ENCODE measurements around the gene ANKRD33B.
"Not testable (repeated sequence)": the region's sequence is repeated elsewhere in the genome, so short reads cannot be mapped to it uniquely, and the experiment has no call there.

Gene ANKRD33B

GRCh38 chr5:10628601-10629000, 64.7 kb downstream of the ANKRD33B start:
- no peak for TF ChIP-seq CTCF (IDR thresholded peaks at IDR 0.05; ENCODE audit: control extremely low read depth, extremely low read depth, low read depth, missing control alignments)
- POLR2A ChIA-PET, result interaction anchor here (0.6 to 2.4 kb wide), 2 partner anchors 21 to 121 kb away, joined by 3 to 7 read pairs; no protein-coding TSS in a partner anchor
- no peak for DNase-seq (ENCODE audit: extremely low spot score)
- CTCF ChIA-PET, result interaction anchor here (0.9 to 7.9 kb wide), 25 partner anchors 8 to 204 kb away, joined by 3 to 148 read pairs (median 12); partner anchors contain the start of gene ROPN1L

DNA sequence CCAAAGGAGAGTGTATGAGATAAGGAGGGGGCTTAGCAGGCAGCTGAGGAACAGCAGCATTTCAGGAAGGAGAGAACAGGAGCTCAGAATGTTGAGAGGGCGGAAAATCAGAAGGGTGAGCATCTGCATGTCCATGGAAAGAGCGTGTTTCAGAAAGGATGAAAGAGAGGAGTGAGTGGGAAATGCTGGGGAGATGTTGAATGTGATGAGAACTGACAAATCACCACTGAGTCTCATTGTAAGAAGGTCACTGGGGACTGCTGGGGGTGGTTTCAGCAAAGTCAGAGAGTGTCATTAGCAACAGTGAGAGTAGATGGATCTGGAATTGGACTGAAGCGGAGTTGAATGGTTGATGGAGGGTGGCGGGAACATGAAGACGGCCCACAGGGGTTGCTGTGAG, 65.8 kb downstream of the ANKRD33B start:
- DNase-seq (ENCODE audit: extremely low spot score), result no peak
- POLR2A ChIA-PET, result no interaction called here
- CTCF ChIA-PET, result interaction anchor here (1.0 to 7.9 kb wide), 10 partner anchors 14 to 345 kb away, joined by 3 to 148 read pairs (median 24); partner anchors contain the start of gene ROPN1L
- no peak for TF ChIP-seq CTCF (IDR thresholded peaks at IDR 0.05; ENCODE audit: control extremely low read depth, extremely low read depth, low read depth, missing control alignments)

GRCh38 chr5:10630126-10630525, 66.3 kb downstream of the ANKRD33B start:
- POLR2A ChIA-PET, result no interaction called here
- CTCF ChIA-PET, result interaction anchor here (1.0 to 7.9 kb wide), 7 partner anchors 14 to 346 kb away, joined by 3 to 148 read pairs (median 42); no protein-coding TSS in a partner anchor
- no peak for TF ChIP-seq CTCF (IDR thresholded peaks at IDR 0.05; ENCODE audit: control extremely low read depth, extremely low read depth, low read depth, missing control alignments)
- no peak for DNase-seq (ENCODE audit: extremely low spot score)

DNA sequence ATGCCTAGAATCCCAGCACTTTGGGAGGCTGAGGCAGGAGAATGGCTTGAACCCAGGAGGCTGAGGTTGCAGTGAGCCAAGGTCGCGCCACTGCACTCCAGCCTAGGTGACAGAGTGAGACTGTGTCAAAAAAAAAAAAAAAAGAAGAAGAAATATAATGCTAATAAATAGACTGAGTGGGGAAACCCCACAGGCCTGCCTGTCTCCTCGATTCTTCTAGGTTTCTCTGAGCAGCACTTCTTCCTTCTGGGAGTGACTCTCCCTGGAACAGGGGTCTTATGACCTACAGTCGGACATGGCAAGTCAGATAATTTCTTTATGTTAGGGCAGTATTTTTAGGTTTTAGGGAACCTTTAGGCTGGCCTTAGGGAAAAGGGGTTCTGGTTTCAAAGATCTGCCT, 66.9 kb downstream of the ANKRD33B start:
- POLR2A ChIA-PET; DNase-seq (ENCODE audit: extremely low spot score): not testable (repeated sequence)
- CTCF ChIA-PET, result interaction anchor here (2.0 to 7.9 kb wide), 3 partner anchors 22 to 178 kb away, joined by 10 to 148 read pairs (median 26); no protein-coding TSS in a partner anchor

DNA sequence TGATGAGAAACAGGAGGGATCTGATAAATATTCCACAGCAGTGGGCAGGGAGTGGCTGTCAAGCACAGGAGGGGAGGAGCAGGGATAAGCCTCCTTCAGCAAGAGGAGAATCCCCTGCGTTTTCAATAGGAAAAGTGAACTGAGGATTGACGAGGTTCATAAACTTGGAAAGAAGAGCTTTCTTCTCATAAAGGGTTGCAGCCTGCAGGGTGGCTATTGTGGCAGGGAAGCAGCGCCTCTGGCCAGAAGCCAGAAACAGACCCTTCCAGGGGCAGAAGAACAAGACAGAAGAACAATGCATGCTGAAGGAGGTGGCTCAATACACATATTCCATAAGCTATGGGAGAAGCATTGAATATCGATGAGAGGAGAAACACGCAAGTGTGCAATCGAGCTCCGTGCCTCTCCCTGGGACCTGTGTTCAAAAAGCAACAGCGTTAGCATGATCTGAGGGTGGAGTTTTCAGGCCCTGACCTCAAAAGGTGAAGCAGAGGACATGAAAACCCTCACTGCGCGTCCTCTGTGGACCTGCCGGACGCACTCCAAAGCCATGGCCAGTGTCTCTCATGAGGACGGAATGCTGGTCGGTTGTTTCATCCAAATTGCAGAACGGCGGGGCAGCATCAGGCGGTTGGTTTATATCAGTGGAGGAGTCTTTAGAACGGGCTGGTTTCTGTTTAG, 67.6 kb downstream of the ANKRD33B start:
- TF ChIP-seq CTCF (IDR thresholded peaks at IDR 0.05; ENCODE audit: control extremely low read depth, extremely low read depth, low read depth, missing control alignments), result no peak
- POLR2A ChIA-PET, result interaction anchor here (0.6 to 1.9 kb wide), 2 partner anchors 39 to 53 kb away, joined by 4 to 9 read pairs; no protein-coding TSS in a partner anchor
- CTCF ChIA-PET, result interaction anchor here (1.1 to 4.9 kb wide), 6 partner anchors 10 to 179 kb away, joined by 3 to 26 read pairs (median 6); no protein-coding TSS in a partner anchor
- DNase-seq (ENCODE audit: extremely low spot score), result peak; percentile 38

- TF ChIP-seq CTCF (IDR thresholded peaks at IDR 0.05; ENCODE audit: control extremely low read depth, extremely low read depth, low read depth, missing control alignments), result no peak
- peak; percentile 83 for DNase-seq (ENCODE audit: extremely low spot score)
- ChIA-PET CTCF (interaction anchor here (1.1 to 4.9 kb wide), 7 partner anchors 11 to 179 kb away, joined by 3 to 26 read pairs (median 6); no protein-coding TSS in a partner anchor), POLR2A (interaction anchor here (0.7 to 1.9 kb wide), 4 partner anchors 25 to 55 kb away, joined by 3 to 9 read pairs (median 4); no protein-coding TSS in a partner anchor)
Observed at GRCh38 chr5:10632110-10632761, 68.4 kb downstream of the ANKRD33B start.
